A549 (cell line): ENCODE measurements around the gene TCF4.

Source experiments
- CHD4 ChIP-seq: fragments of 200-600 bp; sonication (generic); IDR thresholded peaks from 2 replicates; pipeline ENCODE4 v1.6.1; 2016; ENCODE audit warnings: antibody characterized with exemption, mild to moderate bottlenecking, borderline replicate concordance
- CTCF ChIP-seq: fragments of >200 bp; sonication (Bioruptor Twin); formaldehyde crosslinking; IDR thresholded peaks from 3 replicates; pipeline ENCODE4 v1.5.1; 2016
- EP300 ChIP-seq, 2 experiments: fragments of >200 bp; sonication (Bioruptor Twin); formaldehyde crosslinking; IDR thresholded peaks; 2 replicates in 1 of 2; 3 replicates in 1 of 2; pipeline ENCODE4 v1.6.1; 2016 to 2017
- FOSL2 ChIP-seq, 2 experiments: fragments of 450-650 bp in 1 of 2; fragments of >200 bp in 1 of 2; sonication (Bioruptor Twin) in 1 of 2; formaldehyde crosslinking; IDR thresholded peaks; 2 replicates each; pipeline versions ENCODE4 v1.5.0 to v1.6.1; 2016 to 2020; ENCODE audit warnings: mild to moderate bottlenecking in 1 of 2, moderate library complexity in 1 of 2
- HOXA7 ChIP-seq: fragments of 250-450 bp; sonication (Bioruptor Pico); IDR thresholded peaks from 2 replicates; pipeline ENCODE4 v1.5.0; 2020; ENCODE audit warnings: mild to moderate bottlenecking, moderate library complexity
- JUN ChIP-seq, 2 experiments: fragments of >200 bp; sonication (Bioruptor Twin); formaldehyde crosslinking; IDR thresholded peaks; 2 replicates in 1 of 2; 3 replicates in 1 of 2; pipeline ENCODE4 v1.6.1; 2016 to 2017
- KDM5A ChIP-seq: fragments of 200-600 bp; sonication (generic); IDR thresholded peaks from 2 replicates; pipeline ENCODE4 v1.6.1; 2016; ENCODE audit warnings: antibody characterized with exemption, mild to moderate bottlenecking
- MAFK ChIP-seq: fragments of 450-650 bp; IDR thresholded peaks from 2 replicates; pipeline ENCODE4 v1.6.1; 2014; ENCODE audit not compliant: partially characterized antibody
- MAX ChIP-seq: IDR thresholded peaks from 2 replicates; pipeline ENCODE4 v1.6.1; 2012
- MAZ ChIP-seq: fragments of 150-350 bp; IDR thresholded peaks from 2 replicates; pipeline ENCODE4 v1.6.1; 2014; ENCODE audit warnings: antibody characterized with exemption, low read depth, low read length, borderline replicate concordance
- PHF8 ChIP-seq: fragments of 200-600 bp; sonication (generic); IDR thresholded peaks from 2 replicates; pipeline ENCODE4 v1.6.1; 2016; ENCODE audit warnings: low read depth, mild to moderate bottlenecking, antibody characterized with exemption, moderate library complexity, borderline replicate concordance
- RAD21 ChIP-seq, 2 experiments: fragments of >200 bp in 1 of 2; sonication (Bioruptor Twin) in 1 of 2; formaldehyde crosslinking in 1 of 2; IDR thresholded peaks in 1 of 2; conservative IDR thresholded peaks in 1 of 2; 2 replicates in 1 of 2; 3 replicates in 1 of 2; pipeline ENCODE4 v1.6.1; 2012 to 2018; ENCODE audit warnings: inconsistent platforms in 1 of 2
- REST ChIP-seq: fragments of 200-600 bp; sonication (generic); IDR thresholded peaks from 2 replicates; pipeline ENCODE4 v1.6.1; 2016; ENCODE audit warnings: antibody characterized with exemption, mild to moderate bottlenecking, moderate library complexity

- no peak for TF ChIP-seq CTCF
- no peak for TF ChIP-seq MAZ
- TF ChIP-seq EP300 (IDR thresholded peaks at IDR 0.05): no peak
- no peak for TF ChIP-seq FOSL2 (IDR thresholded peaks at IDR 0.05)
- no peak for TF ChIP-seq FOSL2 (CRISPR knock-in tag; IDR thresholded peaks at IDR 0.05)
- TF ChIP-seq RAD21 (conservative IDR thresholded peaks at IDR 0.05 in 1 of 2, IDR thresholded peaks at IDR 0.05 in 1 of 2): no peak
- TF ChIP-seq MAX: no peak
- TF ChIP-seq REST: no peak
- no peak for TF ChIP-seq PHF8
- TF ChIP-seq CHD4: no peak
- TF ChIP-seq KDM5A: no peak
- no peak for TF ChIP-seq MAFK
- TF ChIP-seq JUN (IDR thresholded peaks at IDR 0.05): no peak
- no peak for TF ChIP-seq HOXA7
These were observed 280.5 kb downstream of the TCF4 start for GRCh38 chr18:55307505-55307904.
